ENCODE results near the gene PCGF1.

GRCh38 chr2:74515271-74515980 lies 7.9 kb upstream of the PCGF1 start:
- no peak for TF ChIP-seq POLR2A (IDR thresholded peaks at IDR 0.05; ENCODE audit: low read depth, low read length)
- TF ChIP-seq POLR2AphosphoS5 (IDR thresholded peaks at IDR 0.05; ENCODE audit: low read depth, low read length), result no peak
